ENCODE results near the gene RASGEF1B.

The RASGEF1B gene

GRCh38 chr4:81465406-81466340 is 6.0 kb downstream of the RASGEF1B start:
- DNase-seq, result peak; percentile 80

- no peak for DNase-seq
These were observed 10.9 kb downstream of the RASGEF1B start for GRCh38 chr4:81460834-81461233.

- no peak for DNase-seq
These were observed 11.5 kb downstream of the RASGEF1B start for GRCh38 chr4:81460191-81460701.

- DNase-seq, result no peak
These were observed 12.5 kb downstream of the RASGEF1B start for GRCh38 chr4:81459228-81459627.

- no peak for DNase-seq
These were observed 13.7 kb downstream of the RASGEF1B start for GRCh38 chr4:81457921-81458520.

GRCh38 chr4:81457345-81457744 is 14.4 kb downstream of the RASGEF1B start:
- no peak for DNase-seq

GRCh38 chr4:81455897-81456296 is 15.8 kb downstream of the RASGEF1B start:
- DNase-seq, result no peak

- DNase-seq, result no peak
These were observed 16.8 kb downstream of the RASGEF1B start for GRCh38 chr4:81454948-81455347.

- no peak for DNase-seq
These were observed 17.2 kb downstream of the RASGEF1B start for GRCh38 chr4:81454499-81454898.

GRCh38 chr4:81453024-81453423 is 18.7 kb downstream of the RASGEF1B start:
- no peak for DNase-seq

- DNase-seq, result no peak
These were observed 19.2 kb downstream of the RASGEF1B start for GRCh38 chr4:81452452-81453006.

GRCh38 chr4:81449015-81449414 is 22.7 kb downstream of the RASGEF1B start:
- DNase-seq, result no peak

GRCh38 chr4:81447566-81448229 is 24.0 kb downstream of the RASGEF1B start:
- DNase-seq, result no peak

- DNase-seq, result no peak
These were observed 25.1 kb downstream of the RASGEF1B start for GRCh38 chr4:81446634-81447033.

GRCh38 chr4:81445196-81445595 is 26.5 kb downstream of the RASGEF1B start:
- no peak for DNase-seq

- no peak for DNase-seq
These were observed 29.1 kb downstream of the RASGEF1B start for GRCh38 chr4:81442484-81443085.

- no peak for DNase-seq
These were observed 30.8 kb downstream of the RASGEF1B start for GRCh38 chr4:81440949-81441348.

GRCh38 chr4:81436941-81437574 is 34.6 kb downstream of the RASGEF1B start:
- no peak for DNase-seq

- no peak for DNase-seq
These were observed 35.6 kb downstream of the RASGEF1B start for GRCh38 chr4:81436096-81436495.

- no peak for DNase-seq
These were observed 38.9 kb downstream of the RASGEF1B start for GRCh38 chr4:81432825-81433224.

- no peak for DNase-seq
These were observed 39.7 kb downstream of the RASGEF1B start for GRCh38 chr4:81431971-81432370.

GRCh38 chr4:81429607-81430006 is 42.1 kb downstream of the RASGEF1B start:
- no peak for DNase-seq
